HG03108 (cell line): ENCODE results near the gene RABL6.

Experiments used
- ATAC-seq: cut with Tn5 transposase; IDR thresholded peaks from one replicate; pipeline ENCODE4 v1.9.1; 2021; ENCODE audit warnings: moderate library complexity; ENCODE audit not compliant: unreplicated experiment

The RABL6 gene

GRCh38 chr9:136814725-136815421, 7.1 kb downstream of the RABL6 start:
- ATAC-seq = no peak

DNA sequence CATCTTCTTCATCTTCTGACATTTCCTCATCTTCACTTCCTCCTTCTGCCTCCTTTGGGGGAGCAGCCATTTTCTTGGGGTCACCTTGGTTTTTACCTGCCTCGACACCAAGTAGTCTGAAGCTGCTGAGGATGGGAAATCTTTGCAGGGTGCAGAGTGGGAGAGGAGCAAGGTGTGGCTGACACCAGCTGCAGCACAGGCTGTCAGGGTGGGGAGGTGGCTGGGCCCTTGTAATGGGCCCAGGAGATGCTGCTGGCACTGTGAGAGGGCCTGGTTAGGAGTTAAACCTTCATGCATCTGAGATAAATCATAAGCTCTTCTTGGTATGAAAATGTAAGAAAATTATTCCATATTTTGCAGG, 7.7 kb downstream of the RABL6 start:
- no peak for ATAC-seq

GRCh38 chr9:136820971-136821825, 13.4 kb downstream of the RABL6 start:
- no peak for ATAC-seq

- ATAC-seq = no peak
These were observed 14.2 kb downstream of the RABL6 start for GRCh38 chr9:136821826-136822544.

DNA sequence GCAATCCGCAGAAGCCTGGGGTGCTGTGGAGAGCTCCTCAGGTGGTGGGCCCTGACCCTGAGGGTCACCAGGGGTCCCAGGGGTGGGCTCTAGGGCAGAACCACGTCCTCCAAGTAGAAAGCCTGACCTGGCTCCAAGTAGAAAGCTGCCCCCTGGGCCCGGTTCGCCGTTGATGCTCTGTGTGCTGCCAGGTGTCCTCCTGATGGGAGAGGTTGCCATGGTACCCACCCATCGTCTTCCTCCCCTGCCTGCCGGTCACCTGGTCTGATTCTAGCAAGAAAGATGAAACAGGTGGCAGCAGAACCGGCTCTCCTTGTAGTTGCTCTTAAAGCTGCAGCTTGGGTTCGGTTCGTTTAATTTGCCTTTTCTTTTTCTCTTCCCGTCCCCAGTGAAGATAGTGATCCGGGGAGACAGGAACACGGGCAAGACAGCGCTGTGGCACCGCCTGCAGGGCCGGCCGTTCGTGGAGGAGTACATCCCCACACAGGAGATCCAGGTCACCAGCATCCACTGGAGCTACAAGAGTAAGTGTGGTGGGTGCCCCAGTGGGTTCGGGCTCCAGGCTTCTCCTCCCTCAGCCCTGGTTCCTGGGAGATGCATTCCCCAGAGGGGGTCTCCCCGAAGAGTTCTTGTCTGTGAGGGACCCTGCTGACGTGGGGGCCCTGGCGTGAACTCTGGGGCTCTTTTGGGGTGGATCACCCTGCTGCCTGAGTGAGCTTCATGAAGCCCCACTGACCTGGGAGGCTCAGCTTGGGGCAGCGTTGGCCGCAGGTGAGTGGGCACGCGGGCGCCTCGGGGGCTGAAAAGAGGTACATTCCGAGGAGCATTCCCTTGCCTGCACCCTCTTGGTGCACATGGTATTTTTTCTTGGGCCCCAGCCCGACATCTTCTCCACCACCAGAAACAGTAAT, 15.6 kb downstream of the RABL6 start:
- no peak for ATAC-seq

DNA sequence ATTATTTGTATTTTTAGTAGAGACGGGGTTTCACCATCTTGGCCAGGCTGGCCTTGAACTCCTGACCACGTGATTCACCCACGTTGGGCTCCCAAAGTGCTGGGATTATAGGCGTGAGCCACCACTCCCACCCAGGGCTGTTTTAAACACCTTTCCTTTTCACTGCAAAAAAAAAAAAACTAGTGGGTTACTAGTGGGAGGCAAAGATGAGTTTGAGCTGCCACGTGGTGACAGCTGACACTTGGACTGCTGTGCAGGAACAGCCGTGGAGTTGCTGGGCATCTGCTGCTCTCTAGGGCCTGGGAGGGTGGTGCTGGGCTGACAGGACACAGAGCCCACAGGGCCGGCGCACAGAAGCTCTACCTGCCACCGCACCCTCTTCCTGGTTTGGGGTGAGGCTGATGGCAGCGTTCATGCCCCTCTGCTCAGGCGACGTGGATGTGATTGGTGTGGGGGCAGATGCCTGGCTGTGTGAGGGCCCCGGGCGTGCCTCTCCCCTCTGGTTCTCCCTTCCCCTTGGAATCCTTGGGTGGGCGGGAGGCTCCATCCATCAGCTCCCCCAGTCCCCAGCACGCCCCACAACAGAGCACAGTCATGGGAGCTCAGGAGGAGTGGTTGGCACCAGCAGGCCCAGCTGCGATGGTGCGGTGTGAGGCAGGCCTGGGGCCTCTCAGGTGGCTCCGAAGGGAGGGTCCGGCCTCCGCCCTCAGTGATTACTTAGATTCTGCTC, 16.9 kb downstream of the RABL6 start:
- no peak for ATAC-seq

GRCh38 chr9:136825295-136826187, 17.8 kb downstream of the RABL6 start:
- no peak for ATAC-seq

- no peak for ATAC-seq
These were observed 18.4 kb downstream of the RABL6 start for GRCh38 chr9:136826188-136826541.

- no peak for ATAC-seq
These were observed 19.2 kb downstream of the RABL6 start for GRCh38 chr9:136826703-136827582.

DNA sequence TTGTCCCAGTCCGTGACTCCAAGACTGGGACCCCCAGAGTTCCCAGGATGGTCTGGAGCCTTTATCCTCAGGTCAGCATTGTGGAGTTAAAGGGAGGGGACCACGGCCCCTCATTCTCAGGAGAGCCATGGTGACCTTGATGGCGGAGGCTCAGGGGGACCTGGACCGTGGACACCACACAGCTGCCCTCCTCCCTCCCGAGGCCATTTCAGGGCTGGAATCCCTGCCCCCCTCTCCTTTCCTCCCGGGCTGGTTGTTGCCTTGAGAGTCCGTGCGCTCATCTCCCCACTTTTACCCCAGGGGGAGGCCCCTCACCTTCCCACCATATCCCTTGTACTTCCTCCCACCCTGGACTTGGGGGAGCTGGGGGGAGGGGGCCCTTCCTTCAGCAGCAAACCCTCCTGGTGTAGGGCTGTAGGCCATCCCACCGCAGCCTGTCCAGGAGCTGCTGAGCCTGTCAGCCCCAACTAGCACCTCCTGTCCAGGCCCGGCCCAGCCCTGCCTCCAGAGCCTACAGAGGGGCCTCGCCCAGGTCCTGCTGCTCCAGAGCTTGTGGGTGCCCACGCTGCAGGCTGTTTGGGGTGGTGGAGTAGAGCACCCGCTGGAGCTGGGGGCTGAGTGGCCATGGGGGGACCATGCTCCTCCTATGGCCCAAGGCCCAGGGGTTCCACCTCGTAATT, 20.2 kb downstream of the RABL6 start:
- ATAC-seq = no peak

DNA sequence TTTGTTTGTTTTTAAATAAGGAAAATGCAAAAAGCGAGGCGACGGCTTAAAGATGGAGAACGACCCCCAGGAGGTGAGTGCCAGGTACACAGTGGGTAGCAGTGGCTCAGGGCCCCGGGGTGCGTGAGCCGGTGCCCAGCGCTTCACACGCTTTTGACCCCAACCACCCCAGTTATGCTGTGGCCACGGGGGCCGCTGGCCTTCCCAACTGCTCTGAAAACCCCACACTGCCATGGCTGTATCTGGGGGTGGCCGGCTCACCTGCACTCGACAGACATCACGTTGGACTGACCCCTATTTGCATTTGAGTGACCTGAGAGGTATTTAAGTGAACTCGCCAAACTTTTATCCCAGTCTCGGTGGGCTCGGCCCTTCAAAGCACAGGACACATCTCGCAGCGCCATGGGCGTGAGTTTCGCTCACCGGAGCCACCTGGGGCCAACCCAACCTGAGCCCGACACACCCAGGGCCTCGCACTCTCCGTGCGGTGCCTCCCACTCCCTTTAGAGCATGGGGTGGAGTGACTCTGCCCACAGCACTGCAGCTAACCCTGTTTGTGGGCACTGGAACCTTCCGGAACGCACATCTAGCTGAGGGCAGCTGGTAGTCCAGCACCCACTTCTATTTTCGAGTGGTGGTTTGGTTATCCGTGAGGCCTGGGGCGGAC, 20.9 kb downstream of the RABL6 start:
- ATAC-seq = no peak

GRCh38 chr9:136829412-136829811, 21.7 kb downstream of the RABL6 start:
- ATAC-seq = no peak

DNA sequence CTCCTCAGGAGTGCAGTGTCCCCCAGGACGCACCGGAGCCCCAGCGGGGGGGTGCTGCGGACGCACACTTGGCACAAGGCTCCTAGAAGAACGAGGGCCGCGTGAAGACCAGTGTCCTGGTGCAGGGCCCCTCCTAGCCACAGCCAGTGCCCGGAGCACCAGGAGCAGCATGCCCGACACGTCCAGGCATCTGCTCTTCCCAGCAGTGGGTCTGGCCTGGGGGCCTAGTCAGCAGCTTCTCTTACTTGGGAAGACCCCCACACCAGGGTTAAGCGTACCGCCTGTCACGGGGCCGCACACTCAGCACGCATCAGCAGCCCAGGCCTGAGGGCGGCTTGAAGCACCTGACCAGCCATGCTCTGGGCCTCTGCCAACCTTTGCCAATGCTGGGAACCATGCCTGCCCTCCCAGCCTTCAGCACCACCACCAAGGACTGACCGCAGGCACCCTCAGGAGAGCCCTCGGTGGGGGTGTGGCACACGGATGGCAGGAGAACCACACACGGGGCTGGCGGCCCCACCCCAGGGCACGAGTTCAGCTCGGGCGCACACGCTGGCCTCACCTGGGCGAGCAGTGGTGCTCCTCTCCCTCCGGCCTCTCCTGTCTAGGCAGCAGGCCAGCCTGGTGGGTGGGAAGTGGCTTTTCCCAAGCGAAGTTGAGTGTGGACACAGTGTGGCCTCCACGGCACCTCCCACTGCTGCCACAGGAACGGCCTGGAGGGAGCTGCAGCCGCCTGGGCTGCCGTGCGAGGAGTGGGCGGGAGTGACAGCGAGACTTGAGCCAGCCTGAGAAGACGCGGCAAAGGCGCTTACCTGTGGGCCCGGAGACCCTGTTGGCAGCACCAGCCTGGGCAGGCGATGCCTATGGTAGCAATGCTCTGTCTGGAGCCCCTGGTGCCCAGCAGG, 22.5 kb downstream of the RABL6 start:
- no peak for ATAC-seq

GRCh38 chr9:136831002-136831719, 23.4 kb downstream of the RABL6 start:
- no peak for ATAC-seq

- no peak for ATAC-seq
These were observed 24.0 kb downstream of the RABL6 start for GRCh38 chr9:136831720-136832104.
